ENCODE results near the gene UPK3A. TPM values are rescaled to one million over a fixed set of nuclear protein-coding genes. Genes with fewer than 3 reads are reported as not detected.

Gene UPK3A
- total RNA-seq, 1 experiment from 2014 or later, result not detected

DNA sequence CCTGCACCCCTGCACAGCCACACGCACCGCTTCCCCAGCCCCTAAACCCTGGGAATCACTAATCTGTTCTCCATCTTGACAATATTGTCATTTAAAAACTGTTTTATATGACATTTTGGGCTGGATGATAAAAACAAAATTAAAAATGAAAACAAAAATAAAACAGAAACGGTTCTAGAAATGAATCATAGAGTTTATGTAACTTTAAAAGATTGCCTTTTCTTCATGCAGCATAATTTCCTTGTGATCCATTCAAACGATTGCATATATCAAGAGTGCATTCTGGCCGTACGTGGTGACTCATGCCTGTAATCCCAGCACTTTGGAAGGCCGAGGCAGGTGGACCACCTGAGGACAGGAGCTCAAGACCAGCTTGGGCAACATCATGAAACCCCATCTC is 18.4 kb downstream of the UPK3A start:
- Histone ChIP-seq H3K4me1 (ENCODE audit: control insufficient read depth, insufficient read depth, low read length) (no peaks in the 10 kb centered on the region), H3K27ac (ENCODE audit: low read length) (no peak overlapping the region), H3K36me3 (ENCODE audit: control insufficient read depth, insufficient read depth, low read length) (no peaks in the 10 kb centered on the region), H3K27me3 (ENCODE audit: control insufficient read depth, insufficient read depth, low read length) (no peaks in the 10 kb centered on the region), H3K9me3 (ENCODE audit: control insufficient read depth, insufficient read depth, low read depth, low read length) (no peaks in the 10 kb centered on the region), H3K4me3 (ENCODE audit: low read depth in 2 of 2, low read length in 2 of 2) (no peak overlapping the region)
- DNase-seq (ENCODE audit: low read depth, low spot score) (no peak), ATAC-seq (no peak)
- TF ChIP-seq, protein P1, sequence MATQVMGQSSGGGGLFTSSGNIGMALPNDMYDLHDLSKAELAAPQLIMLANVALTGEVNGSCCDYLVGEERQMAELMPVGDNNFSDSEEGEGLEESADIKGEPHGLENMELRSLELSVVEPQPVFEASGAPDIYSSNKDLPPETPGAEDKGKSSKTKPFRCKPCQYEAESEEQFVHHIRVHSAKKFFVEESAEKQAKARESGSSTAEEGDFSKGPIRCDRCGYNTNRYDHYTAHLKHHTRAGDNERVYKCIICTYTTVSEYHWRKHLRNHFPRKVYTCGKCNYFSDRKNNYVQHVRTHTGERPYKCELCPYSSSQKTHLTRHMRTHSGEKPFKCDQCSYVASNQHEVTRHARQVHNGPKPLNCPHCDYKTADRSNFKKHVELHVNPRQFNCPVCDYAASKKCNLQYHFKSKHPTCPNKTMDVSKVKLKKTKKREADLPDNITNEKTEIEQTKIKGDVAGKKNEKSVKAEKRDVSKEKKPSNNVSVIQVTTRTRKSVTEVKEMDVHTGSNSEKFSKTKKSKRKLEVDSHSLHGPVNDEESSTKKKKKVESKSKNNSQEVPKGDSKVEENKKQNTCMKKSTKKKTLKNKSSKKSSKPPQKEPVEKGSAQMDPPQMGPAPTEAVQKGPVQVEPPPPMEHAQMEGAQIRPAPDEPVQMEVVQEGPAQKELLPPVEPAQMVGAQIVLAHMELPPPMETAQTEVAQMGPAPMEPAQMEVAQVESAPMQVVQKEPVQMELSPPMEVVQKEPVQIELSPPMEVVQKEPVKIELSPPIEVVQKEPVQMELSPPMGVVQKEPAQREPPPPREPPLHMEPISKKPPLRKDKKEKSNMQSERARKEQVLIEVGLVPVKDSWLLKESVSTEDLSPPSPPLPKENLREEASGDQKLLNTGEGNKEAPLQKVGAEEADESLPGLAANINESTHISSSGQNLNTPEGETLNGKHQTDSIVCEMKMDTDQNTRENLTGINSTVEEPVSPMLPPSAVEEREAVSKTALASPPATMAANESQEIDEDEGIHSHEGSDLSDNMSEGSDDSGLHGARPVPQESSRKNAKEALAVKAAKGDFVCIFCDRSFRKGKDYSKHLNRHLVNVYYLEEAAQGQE (IDR thresholded peaks at IDR 0.05; ENCODE audit: insufficient read depth in 1 of 2, low read depth in 2 of 2, low read length in 1 of 2), result no peak
- TF ChIP-seq SIN3A (IDR thresholded peaks at IDR 0.05; ENCODE audit: borderline replicate concordance, insufficient read depth, low read depth, low read length) (no peak), TCF7L2 (IDR thresholded peaks at IDR 0.05; ENCODE audit: low read depth, low read length) (no peak), POLR2AphosphoS5 (IDR thresholded peaks at IDR 0.05; ENCODE audit: low read depth, low read length) (no peak)
- TF ChIP-seq, protein P2, sequence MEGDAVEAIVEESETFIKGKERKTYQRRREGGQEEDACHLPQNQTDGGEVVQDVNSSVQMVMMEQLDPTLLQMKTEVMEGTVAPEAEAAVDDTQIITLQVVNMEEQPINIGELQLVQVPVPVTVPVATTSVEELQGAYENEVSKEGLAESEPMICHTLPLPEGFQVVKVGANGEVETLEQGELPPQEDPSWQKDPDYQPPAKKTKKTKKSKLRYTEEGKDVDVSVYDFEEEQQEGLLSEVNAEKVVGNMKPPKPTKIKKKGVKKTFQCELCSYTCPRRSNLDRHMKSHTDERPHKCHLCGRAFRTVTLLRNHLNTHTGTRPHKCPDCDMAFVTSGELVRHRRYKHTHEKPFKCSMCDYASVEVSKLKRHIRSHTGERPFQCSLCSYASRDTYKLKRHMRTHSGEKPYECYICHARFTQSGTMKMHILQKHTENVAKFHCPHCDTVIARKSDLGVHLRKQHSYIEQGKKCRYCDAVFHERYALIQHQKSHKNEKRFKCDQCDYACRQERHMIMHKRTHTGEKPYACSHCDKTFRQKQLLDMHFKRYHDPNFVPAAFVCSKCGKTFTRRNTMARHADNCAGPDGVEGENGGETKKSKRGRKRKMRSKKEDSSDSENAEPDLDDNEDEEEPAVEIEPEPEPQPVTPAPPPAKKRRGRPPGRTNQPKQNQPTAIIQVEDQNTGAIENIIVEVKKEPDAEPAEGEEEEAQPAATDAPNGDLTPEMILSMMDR (IDR thresholded peaks at IDR 0.05), result no peak
- POLR2A ChIA-PET, result no interaction called here
- intact Hi-C loops (cut with micrococcal nuclease; ENCODE audit: unreplicated experiment), result no loop called here
- no TSS peak for BruUV-seq (replicated peaks)
- in situ Hi-C loops (cut with HindIII; ENCODE audit: low pct_unique_long_range_greater_than_20kb, low sequenced_read_pairs), result no loop called here
- CTCF ChIA-PET, result no interaction called here

DNA sequence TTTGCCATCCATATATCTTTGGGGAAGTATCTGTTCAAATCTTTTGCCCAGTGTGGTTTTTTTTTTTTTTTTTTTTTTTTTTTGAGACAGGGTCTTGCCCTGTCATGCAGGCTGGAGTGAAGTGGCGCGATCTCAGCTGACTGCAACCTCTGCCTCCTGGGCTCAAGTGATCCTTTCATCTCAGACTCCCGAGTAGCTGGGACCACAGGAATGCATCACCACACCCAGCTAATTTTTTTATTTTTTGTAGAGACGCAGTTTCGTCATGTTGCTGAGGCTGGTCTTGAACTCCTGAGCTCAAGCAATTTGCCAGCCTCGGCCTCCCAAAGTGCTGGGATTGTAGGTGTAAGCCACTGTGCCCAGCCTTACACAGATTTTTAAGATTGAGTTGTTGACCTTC is 20.2 kb downstream of the UPK3A start:
- Histone ChIP-seq H3K27me3 (ENCODE audit: control insufficient read depth, insufficient read depth, low read length) (no peaks in the 10 kb centered on the region), H3K27ac (ENCODE audit: low read length) (no peak overlapping the region), H3K4me3 (ENCODE audit: low read depth in 2 of 2, low read length in 2 of 2) (no peak overlapping the region), H3K4me1 (ENCODE audit: control insufficient read depth, insufficient read depth, low read length) (peaks cover 7% of the 10 kb centered on the region; the same call in 1 of the 2 replicates), H3K9me3 (ENCODE audit: control insufficient read depth, insufficient read depth, low read depth, low read length) (no peaks in the 10 kb centered on the region), H3K36me3 (ENCODE audit: control insufficient read depth, insufficient read depth, low read length) (no peaks in the 10 kb centered on the region; the same call in 1 of the 2 replicates)
- ChIA-PET CTCF (interaction anchor here (0.9 kb wide), 1 partner anchor 18 kb away, joined by 3 read pairs; no protein-coding TSS in a partner anchor), POLR2A (no interaction called here)
- DNase-seq (ENCODE audit: low read depth, low spot score), result no peak
- no TSS peak for BruUV-seq (replicated peaks)
- in situ Hi-C loops (cut with HindIII; ENCODE audit: low pct_unique_long_range_greater_than_20kb, low sequenced_read_pairs), result no loop called here
- intact Hi-C loops (cut with micrococcal nuclease; ENCODE audit: unreplicated experiment), result no loop called here
- ATAC-seq, result no peak
- TF ChIP-seq TCF7L2 (IDR thresholded peaks at IDR 0.05; ENCODE audit: low read depth, low read length) (no peak), SIN3A (IDR thresholded peaks at IDR 0.05; ENCODE audit: borderline replicate concordance, insufficient read depth, low read depth, low read length) (no peak), POLR2AphosphoS5 (IDR thresholded peaks at IDR 0.05; ENCODE audit: low read depth, low read length) (no peak)
- TF ChIP-seq, protein P1 (IDR thresholded peaks at IDR 0.05; ENCODE audit: insufficient read depth in 1 of 2, low read depth in 2 of 2, low read length in 1 of 2), result no peak
- TF ChIP-seq, protein P2 (IDR thresholded peaks at IDR 0.05), result no peak
